Esophagus muscularis mucosa (tissue), 4 donors: ENCODE data around the gene ITPRID1.

Experiments
- CTCF ChIP-seq, 3 experiments: fragments of 200-600 bp in 2 of 3; fragments of 450-650 bp in 1 of 3; sonication (generic) in 2 of 3; IDR thresholded peaks; one replicate each; pipeline ENCODE4 v1.5.1; 2017 to 2019; ENCODE audit warnings: antibody characterized with exemption in 3 of 3, mild to moderate bottlenecking in 2 of 3, moderate library complexity in 1 of 3
- EP300 ChIP-seq: sonication (generic); formaldehyde crosslinking; IDR thresholded peaks from one replicate; pipeline ENCODE4 v1.6.1; 2017; ENCODE audit warnings: antibody characterized with exemption
- POLR2A ChIP-seq: fragments of 450-650 bp; IDR thresholded peaks from one replicate; pipeline ENCODE4 v1.6.1; 2017; ENCODE audit warnings: antibody characterized with exemption, moderate library complexity, mild to moderate bottlenecking, low read depth
- POLR2AphosphoS5 ChIP-seq, 2 donors: sonication (generic); formaldehyde crosslinking; IDR thresholded peaks; one replicate each; pipeline ENCODE4 v1.6.1; 2017; ENCODE audit warnings: antibody characterized with exemption in 2 of 2

GRCh38 chr7:31687024-31687748 lies 173.3 kb downstream of the ITPRID1 start, which contains the start of gene PPP1R17:
- no peak for TF ChIP-seq POLR2A
- no peak for TF ChIP-seq POLR2AphosphoS5 (IDR thresholded peaks at IDR 0.05)
- no peak for TF ChIP-seq CTCF (IDR thresholded peaks at IDR 0.05)
- no peak for TF ChIP-seq EP300
